ENCODE results near the gene UTP18.

UTP18 gene

GRCh38 chr17:51335883-51336822, 75.8 kb downstream of the UTP18 start:
- no peak for DNase-seq

GRCh38 chr17:51341457-51341856, 81.1 kb downstream of the UTP18 start:
- no peak for DNase-seq

- DNase-seq: no peak
Observed at GRCh38 chr17:51342257-51342656, 81.9 kb downstream of the UTP18 start.

- DNase-seq: no peak
Observed at GRCh38 chr17:51344532-51344931, 84.2 kb downstream of the UTP18 start.

GRCh38 chr17:51346218-51346982, 86.1 kb downstream of the UTP18 start:
- DNase-seq: no peak
